ENCODE results near the gene PPT2.
"Not testable (repeated sequence)": the region's sequence is repeated elsewhere in the genome, so short reads cannot be mapped to it uniquely, and the experiment has no call there.

PPT2 gene

GRCh38 chr6:32190911-32191677 is 37.2 kb downstream of the PPT2 start:
- no peak for DNase-seq (ENCODE audit: low read depth)
- peak overlapping the region; percentile 82 for H3K4me3 ChIP-seq (replicated peaks; ENCODE audit: low read depth, low read length)
- TF ChIP-seq, protein P1, sequence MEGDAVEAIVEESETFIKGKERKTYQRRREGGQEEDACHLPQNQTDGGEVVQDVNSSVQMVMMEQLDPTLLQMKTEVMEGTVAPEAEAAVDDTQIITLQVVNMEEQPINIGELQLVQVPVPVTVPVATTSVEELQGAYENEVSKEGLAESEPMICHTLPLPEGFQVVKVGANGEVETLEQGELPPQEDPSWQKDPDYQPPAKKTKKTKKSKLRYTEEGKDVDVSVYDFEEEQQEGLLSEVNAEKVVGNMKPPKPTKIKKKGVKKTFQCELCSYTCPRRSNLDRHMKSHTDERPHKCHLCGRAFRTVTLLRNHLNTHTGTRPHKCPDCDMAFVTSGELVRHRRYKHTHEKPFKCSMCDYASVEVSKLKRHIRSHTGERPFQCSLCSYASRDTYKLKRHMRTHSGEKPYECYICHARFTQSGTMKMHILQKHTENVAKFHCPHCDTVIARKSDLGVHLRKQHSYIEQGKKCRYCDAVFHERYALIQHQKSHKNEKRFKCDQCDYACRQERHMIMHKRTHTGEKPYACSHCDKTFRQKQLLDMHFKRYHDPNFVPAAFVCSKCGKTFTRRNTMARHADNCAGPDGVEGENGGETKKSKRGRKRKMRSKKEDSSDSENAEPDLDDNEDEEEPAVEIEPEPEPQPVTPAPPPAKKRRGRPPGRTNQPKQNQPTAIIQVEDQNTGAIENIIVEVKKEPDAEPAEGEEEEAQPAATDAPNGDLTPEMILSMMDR (IDR thresholded peaks at IDR 0.05; ENCODE audit: low read length, missing control alignments), result no peak

DNA sequence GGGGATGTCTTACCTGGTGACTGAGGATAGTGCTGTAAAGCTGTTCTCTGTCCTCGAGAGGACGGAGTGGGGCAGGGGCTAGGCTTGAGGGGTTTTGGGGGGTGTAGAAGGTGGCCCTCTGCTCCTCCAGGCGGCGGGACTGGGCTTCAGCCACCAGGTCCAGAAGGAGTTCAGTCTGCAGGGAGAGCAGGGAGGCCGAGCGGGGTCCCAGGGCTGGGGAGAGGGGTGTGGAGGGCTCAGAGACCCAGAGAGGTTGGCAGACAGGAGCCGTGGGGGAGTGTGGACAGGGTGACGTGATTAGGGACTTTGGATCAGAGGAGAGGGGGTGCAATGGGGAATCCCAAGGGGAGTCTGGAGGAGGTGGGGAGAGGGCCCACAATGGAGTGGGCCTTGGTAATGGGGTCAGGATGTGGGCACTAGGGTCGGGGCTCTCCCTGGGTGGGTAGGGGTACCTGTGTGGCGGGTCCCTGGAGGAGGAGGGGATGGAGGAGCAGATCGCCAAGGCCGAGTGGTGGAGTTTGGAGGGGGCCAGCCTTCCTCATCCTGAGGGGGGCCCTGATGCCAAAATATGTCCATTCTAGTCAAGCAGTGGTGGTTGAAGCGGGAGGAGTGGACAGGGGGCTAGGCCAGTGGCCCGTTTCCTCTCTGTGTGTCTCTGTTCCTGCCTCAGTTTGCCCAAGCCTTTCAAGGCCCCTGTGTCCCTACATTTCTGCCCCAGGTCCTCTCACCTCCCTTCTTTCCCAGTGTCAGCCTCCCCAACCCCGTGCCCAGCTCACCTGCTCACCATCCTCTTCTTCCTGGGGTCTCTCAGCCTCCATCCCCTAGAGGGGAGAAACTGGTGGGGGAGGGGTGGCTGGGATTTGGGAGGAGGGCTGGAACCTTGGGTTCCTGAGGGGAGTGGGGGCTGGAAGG is 38.0 kb downstream of the PPT2 start:
- TF ChIP-seq, protein P1 (IDR thresholded peaks at IDR 0.05; ENCODE audit: low read length, missing control alignments), result no peak

DNA sequence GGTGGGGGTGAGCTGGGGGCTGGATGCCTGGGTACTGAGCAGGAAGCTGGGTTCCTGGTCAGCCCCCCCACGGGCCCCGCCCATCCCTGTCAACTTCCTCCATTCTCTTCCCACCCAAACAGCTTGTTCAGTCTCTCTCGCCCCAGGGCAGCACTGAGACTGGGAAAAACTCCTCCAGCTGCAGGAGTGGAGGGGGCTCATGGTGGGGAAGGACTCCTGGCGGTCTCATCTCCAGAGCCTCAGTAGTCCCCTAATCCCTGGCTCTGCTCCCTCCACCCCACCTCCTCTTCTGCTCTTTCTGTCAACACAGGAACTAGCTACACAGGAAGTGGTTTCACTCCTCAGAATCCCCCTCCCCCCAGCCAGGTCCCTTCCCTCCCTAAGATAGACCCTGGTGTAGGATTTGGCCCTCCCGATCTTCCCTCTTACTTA is 38.7 kb downstream of the PPT2 start, which contains the start of gene GPSM3:
TSS of gene GPSM3 (minus strand) at position 36 of the 432 bp plus-strand sequence. CDS start 130 bp downstream, outside the sequence.
- peak within 1 kb of the TSS; percentile 2 for H3K4me3 ChIP-seq (replicated peaks; ENCODE audit: low read depth, low read length)
- DNase-seq (ENCODE audit: low read depth), result peak; percentile 57
- TF ChIP-seq, protein P1 (IDR thresholded peaks at IDR 0.05; ENCODE audit: low read length, missing control alignments), result no peak

More for the DNA sequence above, 38.0 kb downstream of the PPT2 start:
- no peak for DNase-seq (ENCODE audit: low read depth)
- H3K4me3 ChIP-seq (replicated peaks; ENCODE audit: low read depth, low read length), result no peak overlapping the region

- not testable (repeated sequence) for H3K4me3 ChIP-seq (replicated peaks; ENCODE audit: low read depth, low read length); DNase-seq (ENCODE audit: low read depth)
Observed at GRCh38 chr6:32193096-32193495, 39.2 kb downstream of the PPT2 start.

DNA sequence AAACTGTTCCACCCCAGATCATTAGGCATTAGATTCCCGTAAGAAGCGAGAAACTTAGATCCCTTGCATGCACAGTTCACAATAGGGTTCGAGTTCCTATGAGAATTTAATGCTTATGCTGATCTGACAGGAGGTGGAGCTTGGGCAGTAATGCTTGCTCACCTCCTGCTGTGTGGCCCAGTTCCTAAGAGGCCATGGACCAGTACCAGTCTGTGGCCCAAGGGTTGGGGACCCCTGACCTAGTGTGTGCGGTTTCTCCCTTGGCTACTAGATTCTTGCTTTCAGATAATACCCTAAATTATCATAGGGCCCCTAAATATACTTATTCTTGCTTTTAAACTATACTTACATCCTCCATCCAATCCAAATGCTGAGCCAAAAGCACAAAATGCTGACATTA is 40.4 kb downstream of the PPT2 start:
- no peak overlapping the region for H3K4me3 ChIP-seq (replicated peaks; ENCODE audit: low read depth, low read length)
- TF ChIP-seq, protein P1 (IDR thresholded peaks at IDR 0.05; ENCODE audit: low read length, missing control alignments), result no peak
- DNase-seq (ENCODE audit: low read depth), result no peak

GRCh38 chr6:32194825-32195651 is 41.1 kb downstream of the PPT2 start:
- TF ChIP-seq, protein P1 (IDR thresholded peaks at IDR 0.05; ENCODE audit: low read length, missing control alignments), result peak; percentile 67
- peak; percentile 77 for DNase-seq (ENCODE audit: low read depth)
- H3K4me3 ChIP-seq (replicated peaks; ENCODE audit: low read depth, low read length), result peak overlapping the region; percentile 61
